Vagina (tissue), 2 donors: ENCODE results near the gene MBD5. TPM values are rescaled to one million over a fixed set of nuclear protein-coding genes. Genes with fewer than 3 reads are reported as not detected.

Source experiments
- DNase-seq, 2 donors: peaks; one replicate each; pipeline ENCODE4 v3.0.0-alpha.2; 2017; ENCODE audit errors: extremely low spot score in 2 of 2
- H3K27ac ChIP-seq: fragments of 200-600 bp; sonication (generic); one replicate; pipeline ENCODE4 v1.5.1; 2019
- H3K27me3 ChIP-seq: fragments of 200-600 bp; sonication (generic); one replicate; pipeline ENCODE4 v1.5.1; 2019
- H3K36me3 ChIP-seq, 2 donors: fragments of 200-600 bp; sonication (generic); one replicate each; pipeline ENCODE4 v1.5.1; 2017 to 2019
- H3K4me1 ChIP-seq: fragments of 200-600 bp; sonication (generic); one replicate; pipeline ENCODE4 v1.5.1; 2019
- H3K4me3 ChIP-seq, 2 donors: fragments of 200-600 bp; sonication (generic); 1 replicate in 1 of 2; 2 replicates in 1 of 2; pipeline ENCODE4 v1.5.1; 2016 to 2019
- H3K9me3 ChIP-seq: fragments of 200-600 bp; sonication (generic); one replicate; pipeline ENCODE4 v1.5.1; 2019
- CTCF ChIP-seq, 3 experiments: fragments of 450-650 bp in 2 of 3; fragments of 200-600 bp in 1 of 3; sonication (generic) in 1 of 3; IDR thresholded peaks; one replicate each; pipeline ENCODE4 v1.5.1; 2017 to 2019; ENCODE audit warnings: antibody characterized with exemption in 3 of 3, mild to moderate bottlenecking in 2 of 3, moderate library complexity in 2 of 3
- POLR2A ChIP-seq, 2 donors: fragments of 450-650 bp; IDR thresholded peaks; one replicate each; pipeline ENCODE4 v1.6.1; 2017; ENCODE audit warnings: antibody characterized with exemption in 2 of 2, mild to moderate bottlenecking in 2 of 2, moderate library complexity in 2 of 2
- POLR2AphosphoS5 ChIP-seq, 2 donors: sonication (generic); formaldehyde crosslinking; IDR thresholded peaks; one replicate each; pipeline ENCODE4 v1.9.0; 2017; ENCODE audit warnings: antibody characterized with exemption in 2 of 2, mild to moderate bottlenecking in 2 of 2, low read depth in 1 of 2; ENCODE audit not compliant: insufficient read depth in 1 of 2
- intact Hi-C: fragments of 100-400 bp; cut with DNase I; formaldehyde crosslinking; loops from one replicate; pipeline ENCODE4 v1.15.1; 2023
- total RNA-seq: library from RNA; depleted of rRNA; stranded (reverse); fragments of >200 nt; gene quantifications from one replicate; pipeline ENCODE4 v1.2.3, GENCODE V29; 2016

MBD5 gene
- total RNA-seq, 1 donor from 2014 or later, result 32.7 TPM

- intact Hi-C loops, result no loop called here
- no peak for DNase-seq
- TF ChIP-seq POLR2AphosphoS5 (IDR thresholded peaks at IDR 0.05; ENCODE audit: insufficient read depth in 1 of 2, low read depth in 1 of 2) (no peak), POLR2A (IDR thresholded peaks at IDR 0.05) (no peak), CTCF (IDR thresholded peaks at IDR 0.05) (no peak)
Observed at GRCh38 chr2:148358375-148358774, 337.5 kb downstream of the MBD5 start.

GRCh38 chr2:148360662-148361061, 339.8 kb downstream of the MBD5 start:
- no peak for TF ChIP-seq POLR2A (IDR thresholded peaks at IDR 0.05)
- TF ChIP-seq CTCF (IDR thresholded peaks at IDR 0.05), result no peak
- no peak for DNase-seq
- no peak overlapping the region for H3K4me3 ChIP-seq
- no peaks in the 10 kb centered on the region for H3K4me1 ChIP-seq
- no peaks in the 10 kb centered on the region for H3K27me3 ChIP-seq
- H3K9me3 ChIP-seq, result no peaks in the 10 kb centered on the region
- no peak overlapping the region for H3K27ac ChIP-seq
- intact Hi-C loops, result no loop called here
- H3K36me3 ChIP-seq, result no peaks in the 10 kb centered on the region

More at GRCh38 chr2:148358375-148358774, 337.5 kb downstream of the MBD5 start:
- Histone ChIP-seq H3K4me3 (no peak overlapping the region), H3K27me3 (no peaks in the 10 kb centered on the region), H3K36me3 (no peaks in the 10 kb centered on the region), H3K9me3 (no peaks in the 10 kb centered on the region), H3K4me1 (no peaks in the 10 kb centered on the region), H3K27ac (no peak overlapping the region)

- intact Hi-C loops, result no loop called here
- Histone ChIP-seq H3K27ac (no peak overlapping the region), H3K36me3 (no peaks in the 10 kb centered on the region), H3K9me3 (no peaks in the 10 kb centered on the region), H3K4me3 (no peak overlapping the region), H3K4me1 (no peaks in the 10 kb centered on the region), H3K27me3 (no peaks in the 10 kb centered on the region)
- DNase-seq, result no peak
- TF ChIP-seq POLR2AphosphoS5 (IDR thresholded peaks at IDR 0.05; ENCODE audit: insufficient read depth in 1 of 2, low read depth in 1 of 2) (no peak), CTCF (IDR thresholded peaks at IDR 0.05) (no peak), POLR2A (IDR thresholded peaks at IDR 0.05) (no peak)
Observed at GRCh38 chr2:148362144-148362796, 341.4 kb downstream of the MBD5 start.

- intact Hi-C loops, result no loop called here
- Histone ChIP-seq H3K4me1 (no peaks in the 10 kb centered on the region), H3K27ac (no peak overlapping the region), H3K36me3 (no peaks in the 10 kb centered on the region), H3K4me3 (no peak overlapping the region), H3K9me3 (no peaks in the 10 kb centered on the region), H3K27me3 (no peaks in the 10 kb centered on the region)
- TF ChIP-seq POLR2A (IDR thresholded peaks at IDR 0.05) (no peak), CTCF (IDR thresholded peaks at IDR 0.05) (no peak), POLR2AphosphoS5 (IDR thresholded peaks at IDR 0.05; ENCODE audit: insufficient read depth in 1 of 2, low read depth in 1 of 2) (no peak)
- DNase-seq, result no peak
Observed at GRCh38 chr2:148375214-148375613, 354.3 kb downstream of the MBD5 start.

GRCh38 chr2:148391324-148391723, 370.4 kb downstream of the MBD5 start:
- Histone ChIP-seq H3K4me1 (no peaks in the 10 kb centered on the region), H3K27ac (no peak overlapping the region), H3K4me3 (no peak overlapping the region), H3K9me3 (no peaks in the 10 kb centered on the region), H3K27me3 (no peaks in the 10 kb centered on the region), H3K36me3 (no peaks in the 10 kb centered on the region)
- intact Hi-C loops, result no loop called here
- no peak for DNase-seq
- no peak for TF ChIP-seq CTCF (IDR thresholded peaks at IDR 0.05)
